GM18505 (cell line): ENCODE measurements around the gene BORCS6.
"Not testable (repeated sequence)": the region's sequence is repeated elsewhere in the genome, so short reads cannot be mapped to it uniquely, and the experiment has no call there.

Experiments
- ATAC-seq: cut with Tn5 transposase; IDR thresholded peaks from one replicate; pipeline ENCODE4 v1.9.1; 2021; ENCODE audit not compliant: unreplicated experiment
- POLR2A ChIP-seq: IDR thresholded peaks from 4 replicates; pipeline ENCODE4 v1.6.1; 2011; ENCODE audit warnings: borderline replicate concordance; ENCODE audit not compliant: insufficient read depth, insufficient read length; ENCODE audit errors: extremely low read depth

The BORCS6 gene

GRCh38 chr17:8173056-8173870 lies 16.7 kb downstream of the BORCS6 start:
- peak; percentile 100 for TF ChIP-seq POLR2A
- ATAC-seq, result peak; percentile 61

DNA sequence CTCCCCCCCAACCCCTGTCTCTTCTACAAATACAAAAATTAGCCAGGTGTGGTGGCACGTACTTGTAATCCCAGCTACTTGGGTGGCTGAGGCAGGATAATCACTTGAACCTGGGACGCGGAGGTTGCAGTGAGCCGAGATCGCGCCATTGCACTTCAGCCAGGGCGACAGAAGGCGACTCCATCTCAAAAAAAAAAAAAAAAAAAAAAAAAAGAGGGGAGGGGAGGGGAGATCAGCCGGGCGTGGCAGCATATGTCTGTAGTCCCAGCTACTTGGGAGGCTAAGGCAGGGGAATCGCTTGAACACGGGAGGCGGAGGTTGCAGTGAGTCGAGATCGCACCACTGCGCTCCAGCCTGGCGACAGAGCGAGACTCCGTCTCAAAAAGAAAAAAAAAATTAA lies 19.8 kb downstream of the BORCS6 start:
- ATAC-seq, result not testable (repeated sequence)

DNA sequence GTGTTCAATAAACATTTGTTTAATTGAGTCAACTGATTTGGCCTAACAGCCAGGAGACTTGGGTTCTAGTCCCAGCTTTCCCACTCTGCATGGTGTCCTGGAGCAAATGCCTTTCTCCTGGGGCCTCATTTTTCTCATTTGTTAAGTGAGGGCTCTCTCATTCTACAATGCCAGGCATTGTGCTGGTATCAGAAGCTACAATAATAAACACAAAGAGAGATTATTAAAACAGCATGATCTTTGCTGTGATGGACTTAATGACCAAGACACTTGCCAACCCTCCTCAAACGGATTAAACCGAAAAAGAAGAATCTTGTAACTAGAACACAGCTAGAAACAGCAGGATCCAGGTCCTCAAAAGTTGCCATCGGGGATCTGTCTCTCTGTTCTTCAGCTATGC lies 22.5 kb downstream of the BORCS6 start:
- ATAC-seq, result no peak
- no peak for TF ChIP-seq POLR2A

DNA sequence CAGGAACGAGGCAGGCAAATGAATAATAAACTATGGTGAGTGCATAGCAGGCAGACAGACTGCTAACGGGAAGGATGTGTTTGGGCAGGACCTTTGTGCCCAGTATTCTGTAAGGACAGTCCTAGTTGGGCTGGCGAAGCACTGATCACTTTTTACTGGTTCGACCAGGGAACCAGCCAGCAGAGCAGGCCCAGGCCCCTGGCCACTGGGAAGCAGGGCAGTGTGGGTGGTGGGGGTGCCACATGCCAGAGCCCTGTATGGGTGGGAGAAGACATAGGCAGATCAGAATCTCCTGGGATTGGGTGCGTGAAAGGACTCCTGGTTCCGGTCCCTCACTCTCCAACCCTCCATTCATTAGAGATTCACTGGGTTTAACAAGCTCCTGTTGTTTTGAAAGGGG lies 23.2 kb downstream of the BORCS6 start:
- no peak for ATAC-seq
- TF ChIP-seq POLR2A, result no peak

GRCh38 chr17:8164815-8165131 lies 25.2 kb downstream of the BORCS6 start:
- ATAC-seq, result no peak
- no peak for TF ChIP-seq POLR2A

DNA sequence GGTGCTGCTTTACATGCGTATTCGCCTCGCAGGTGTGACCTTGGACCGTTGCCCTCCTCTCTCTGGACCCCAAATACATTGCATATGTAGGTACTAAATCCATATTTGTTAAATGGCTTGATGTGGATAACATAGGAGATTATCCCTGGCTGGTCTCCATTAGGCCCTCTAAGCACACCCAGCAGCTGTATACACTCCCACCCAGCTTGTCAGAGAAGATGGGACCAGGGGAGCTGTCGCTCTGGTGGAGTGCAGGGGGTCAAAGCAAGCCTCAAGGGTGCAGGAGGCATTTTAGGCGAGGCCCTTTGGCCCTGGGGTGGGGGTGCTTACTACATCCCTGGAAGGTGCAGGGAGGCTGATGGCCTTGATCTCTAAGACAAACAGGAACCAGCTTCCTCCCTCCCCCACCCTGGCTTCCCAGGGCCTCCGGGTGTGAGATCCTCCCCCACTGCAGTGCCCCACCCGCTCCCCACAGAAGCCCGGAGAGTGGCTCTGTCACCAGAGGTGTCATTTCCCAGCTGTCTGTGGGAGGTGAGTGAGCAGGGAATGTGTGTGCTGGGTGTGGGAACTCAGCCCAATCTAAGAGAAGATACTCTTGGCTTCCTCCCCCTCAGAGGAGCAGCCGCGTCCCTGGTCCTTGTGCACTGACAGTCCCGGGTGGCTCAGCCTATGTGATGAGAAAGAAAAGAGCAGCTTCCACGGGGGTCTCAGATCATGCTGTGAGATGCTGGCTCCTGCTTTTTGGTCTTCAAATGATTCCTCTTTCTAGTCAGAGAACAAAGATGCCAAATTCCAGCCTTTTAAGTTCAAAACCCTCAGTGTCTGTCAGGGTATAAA lies 25.8 kb downstream of the BORCS6 start:
- ATAC-seq, result no peak
- TF ChIP-seq POLR2A, result peak; percentile 43

- ATAC-seq, result no peak
- no peak for TF ChIP-seq POLR2A
These were observed 26.7 kb downstream of the BORCS6 start for GRCh38 chr17:8162997-8163977.

GRCh38 chr17:8162233-8162996 lies 27.6 kb downstream of the BORCS6 start, which contains the start of gene VAMP2:
Gene VAMP2 (minus strand): TSS chr17:8162948. CDS start chr17:8162879, 69 bp downstream.
- peak; percentile 75 for TF ChIP-seq POLR2A
- no peak for ATAC-seq

DNA sequence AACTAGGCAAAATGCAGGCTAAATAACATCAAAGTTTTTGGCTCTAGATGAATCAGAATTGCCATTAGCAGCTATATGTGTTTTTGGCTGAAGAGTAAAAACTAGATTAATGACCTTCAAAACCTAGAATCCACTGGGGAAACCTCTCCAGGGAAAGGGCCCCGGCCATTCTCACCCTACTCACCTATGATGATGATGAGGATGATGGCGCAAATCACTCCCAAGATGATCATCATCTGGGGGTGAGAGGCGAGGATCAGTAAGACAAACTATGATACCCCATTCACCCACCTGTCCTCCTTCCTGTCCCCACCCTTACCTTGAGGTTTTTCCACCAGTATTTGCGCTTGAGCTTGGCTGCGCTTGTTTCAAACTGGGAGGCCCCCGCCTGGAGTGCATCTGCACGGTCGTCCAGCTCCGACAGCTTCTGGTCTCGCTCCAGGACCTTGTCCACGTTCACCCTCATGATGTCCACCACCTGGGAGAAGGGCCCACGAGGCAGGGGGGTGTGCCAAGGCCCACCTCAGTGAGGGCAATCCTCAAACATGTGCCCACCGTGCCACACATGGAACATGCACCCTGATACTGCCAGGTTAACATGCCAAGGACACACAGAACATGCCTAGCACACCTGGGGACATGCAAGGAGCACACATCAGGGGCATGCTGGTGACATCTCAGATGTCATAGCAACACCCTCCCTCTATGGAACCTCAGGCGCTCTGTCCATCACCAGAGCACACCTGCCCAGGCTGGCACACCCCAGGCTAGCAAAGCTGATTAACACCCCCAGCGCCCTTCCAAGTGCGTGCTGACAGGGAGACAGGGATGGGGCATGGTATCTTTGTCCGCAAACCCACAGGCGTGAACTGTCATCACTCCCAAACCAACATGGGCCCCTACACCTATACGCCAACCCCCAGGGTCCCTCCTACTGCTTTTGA lies 28.4 kb downstream of the BORCS6 start:
- no peak for TF ChIP-seq POLR2A
- no peak for ATAC-seq

DNA sequence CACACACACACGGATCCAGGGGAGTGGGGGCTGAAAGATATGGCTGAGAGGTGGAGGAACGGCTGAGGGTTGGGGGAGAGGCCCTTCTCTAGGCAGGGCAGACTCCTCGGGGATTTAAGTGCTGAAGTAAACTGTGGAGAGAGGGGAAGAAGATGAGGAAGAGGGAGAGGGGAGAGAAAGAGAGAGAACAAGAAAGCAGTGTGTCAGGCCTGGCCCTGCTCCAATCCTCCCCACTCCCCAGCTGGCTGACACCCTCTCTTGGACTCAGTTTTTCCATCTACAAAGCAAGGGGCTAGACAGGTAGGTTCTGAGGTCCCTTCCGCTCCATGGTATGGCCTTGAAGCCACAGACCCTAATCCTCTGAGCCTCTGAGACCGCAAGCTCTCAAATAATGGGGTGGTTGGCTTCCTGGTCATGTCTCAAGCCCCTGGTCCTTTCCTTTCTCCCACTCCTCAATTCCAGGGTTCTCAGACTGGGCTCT lies 29.2 kb downstream of the BORCS6 start:
- ATAC-seq, result no peak
- no peak for TF ChIP-seq POLR2A

GRCh38 chr17:8160224-8160577 lies 29.8 kb downstream of the BORCS6 start:
- TF ChIP-seq POLR2A, result no peak
- no peak for ATAC-seq

DNA sequence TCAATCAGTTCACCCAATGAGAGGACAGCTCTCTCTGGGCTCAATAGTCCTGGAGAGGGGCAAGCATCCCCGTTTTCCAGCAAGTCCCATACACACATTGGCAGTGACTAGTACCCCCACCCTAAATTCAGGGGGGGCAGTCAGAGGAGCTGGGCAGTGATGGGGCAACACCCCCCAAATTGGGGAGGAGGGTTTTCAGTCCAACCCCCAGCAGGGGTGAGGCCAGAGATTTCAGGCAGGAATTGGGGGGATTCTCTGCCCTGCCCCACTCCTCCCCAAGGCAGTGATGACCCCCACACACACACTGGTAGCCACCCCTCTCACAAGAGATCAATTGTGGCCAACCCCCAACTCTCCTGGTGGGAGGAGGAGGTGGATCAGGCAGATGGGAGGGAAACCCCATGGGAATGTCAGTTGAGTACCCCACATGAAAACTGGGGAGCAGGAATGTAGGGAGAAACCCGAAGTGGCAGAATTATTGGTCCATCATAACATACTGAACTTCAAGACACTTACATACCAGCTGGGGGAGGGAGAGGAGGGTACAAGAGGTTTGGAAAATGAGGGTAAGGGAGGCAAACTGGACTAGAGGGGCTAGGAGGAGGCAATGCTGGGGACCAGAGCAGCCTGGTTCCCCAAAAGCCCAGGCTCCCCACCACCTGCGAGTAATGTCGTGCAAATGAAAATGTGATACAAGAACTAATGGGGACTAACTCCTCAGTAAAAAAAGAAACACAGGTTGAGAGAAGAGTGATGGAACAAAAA lies 30.3 kb downstream of the BORCS6 start:
- no peak for TF ChIP-seq POLR2A
- ATAC-seq, result no peak
